ENCODE data around the gene CENPE.

GRCh38 chr4:103098341-103098740 lies 99.8 kb downstream of the CENPE start:
- TF ChIP-seq, protein P1, sequence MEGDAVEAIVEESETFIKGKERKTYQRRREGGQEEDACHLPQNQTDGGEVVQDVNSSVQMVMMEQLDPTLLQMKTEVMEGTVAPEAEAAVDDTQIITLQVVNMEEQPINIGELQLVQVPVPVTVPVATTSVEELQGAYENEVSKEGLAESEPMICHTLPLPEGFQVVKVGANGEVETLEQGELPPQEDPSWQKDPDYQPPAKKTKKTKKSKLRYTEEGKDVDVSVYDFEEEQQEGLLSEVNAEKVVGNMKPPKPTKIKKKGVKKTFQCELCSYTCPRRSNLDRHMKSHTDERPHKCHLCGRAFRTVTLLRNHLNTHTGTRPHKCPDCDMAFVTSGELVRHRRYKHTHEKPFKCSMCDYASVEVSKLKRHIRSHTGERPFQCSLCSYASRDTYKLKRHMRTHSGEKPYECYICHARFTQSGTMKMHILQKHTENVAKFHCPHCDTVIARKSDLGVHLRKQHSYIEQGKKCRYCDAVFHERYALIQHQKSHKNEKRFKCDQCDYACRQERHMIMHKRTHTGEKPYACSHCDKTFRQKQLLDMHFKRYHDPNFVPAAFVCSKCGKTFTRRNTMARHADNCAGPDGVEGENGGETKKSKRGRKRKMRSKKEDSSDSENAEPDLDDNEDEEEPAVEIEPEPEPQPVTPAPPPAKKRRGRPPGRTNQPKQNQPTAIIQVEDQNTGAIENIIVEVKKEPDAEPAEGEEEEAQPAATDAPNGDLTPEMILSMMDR (optimal IDR thresholded peaks at IDR 0.05 in 1 of 3, IDR thresholded peaks at IDR 0.05 in 1 of 3, conservative IDR thresholded peaks at IDR 0.05 in 1 of 3; ENCODE audit: extremely low read depth in 1 of 3, insufficient read depth in 2 of 3, low read length in 3 of 3): no peak
- no peak for TF ChIP-seq EZH2 (IDR thresholded peaks at IDR 0.05; ENCODE audit: low read length)

Measured in keratinocyte (primary cell).